ENCODE measurements around the gene DNMBP.

Gene DNMBP

GRCh38 chr10:99828464-99828863 is 181.3 kb downstream of the DNMBP start:
- no peak for DNase-seq (ENCODE audit: low read depth)

- DNase-seq (ENCODE audit: low read depth): no peak
Measured at GRCh38 chr10:99827936-99828335, 181.8 kb downstream of the DNMBP start.
